Left ventricle myocardium superior (tissue), 1 donor: ENCODE data around the gene PLXNA4. TPM values are rescaled to one million over a fixed set of nuclear protein-coding genes. Genes with fewer than 3 reads are reported as not detected.

Experiments used
- ATAC-seq: fragments of 200-7000 bp; cut with Tn5 transposase; one replicate; pipeline ENCODE4 v1.9.1; 2020; ENCODE audit warnings: mild to moderate bottlenecking, moderate library complexity
- DNase-seq: peaks from one replicate; pipeline ENCODE4 v3.0.0-alpha.2; 2020
- intact Hi-C: fragments of 100-400 bp; cut with micrococcal nuclease; formaldehyde crosslinking; loops from one replicate; pipeline ENCODE4 v1.11.0; 2022
- total RNA-seq: library from RNA; stranded (reverse); fragmentation: NEBNext Ultra II Directional; extraction: Animal tissue kit (Norgen Biotek cat#: 25700); gene quantifications from one replicate; pipeline ENCODE4 v1.2.1, GENCODE V29; 2021
- donor health status: DM: no; HTN: yes; CAD: no; lungs with severe emphysema.

PLXNA4 gene
- total RNA-seq, 1 donor from 2014 or later = 19.2 TPM

GRCh38 chr7:132388688-132389087, 187.6 kb downstream of the PLXNA4 start:
- no peak for DNase-seq
- intact Hi-C loops = no loop called here
- no peak for ATAC-seq

- ATAC-seq (no peak), DNase-seq (no peak)
- intact Hi-C loops = no loop called here
Measured at GRCh38 chr7:132387596-132387995, 188.7 kb downstream of the PLXNA4 start.

GRCh38 chr7:132386201-132386681, 190.0 kb downstream of the PLXNA4 start:
- intact Hi-C loops = no loop called here
- ATAC-seq (peak; percentile 89), DNase-seq (peak; percentile 71)

- ATAC-seq (no peak), DNase-seq (no peak)
- intact Hi-C loops = no loop called here
Measured at GRCh38 chr7:132383962-132384361, 192.3 kb downstream of the PLXNA4 start.

- intact Hi-C loops = no loop called here
- ATAC-seq (no peak), DNase-seq (no peak)
Measured at GRCh38 chr7:132381742-132382472, 194.4 kb downstream of the PLXNA4 start.

- ATAC-seq = peak; percentile 85
- peak; percentile 62 for DNase-seq
- intact Hi-C loops = no loop called here
Measured at GRCh38 chr7:132380059-132380458, 196.2 kb downstream of the PLXNA4 start.

GRCh38 chr7:132379292-132379691, 197.0 kb downstream of the PLXNA4 start:
- intact Hi-C loops = no loop called here
- no peak for DNase-seq
- ATAC-seq = no peak

- no peak for DNase-seq
- intact Hi-C loops = no loop called here
- ATAC-seq = no peak
Measured at GRCh38 chr7:132377703-132378584, 198.3 kb downstream of the PLXNA4 start.

GRCh38 chr7:132377015-132377414, 199.3 kb downstream of the PLXNA4 start:
- ATAC-seq = peak; percentile 42
- no peak for DNase-seq
- intact Hi-C loops = no loop called here

- intact Hi-C loops = no loop called here
- DNase-seq = no peak
- ATAC-seq = no peak
Measured at GRCh38 chr7:132376361-132377013, 199.8 kb downstream of the PLXNA4 start.

GRCh38 chr7:132373879-132374278, 202.4 kb downstream of the PLXNA4 start:
- DNase-seq = no peak
- intact Hi-C loops = no loop called here
- no peak for ATAC-seq

- ATAC-seq = no peak
- intact Hi-C loops = no loop called here
Measured at GRCh38 chr7:132373041-132373440, 203.2 kb downstream of the PLXNA4 start.

GRCh38 chr7:132371948-132372347, 204.3 kb downstream of the PLXNA4 start:
- DNase-seq (no peak), ATAC-seq (no peak)
- intact Hi-C loops = no loop called here

More at GRCh38 chr7:132373041-132373440, 203.2 kb downstream of the PLXNA4 start:
- DNase-seq = no peak

GRCh38 chr7:132368246-132368900, 207.9 kb downstream of the PLXNA4 start:
- intact Hi-C loops = no loop called here
- DNase-seq (peak; percentile 37), ATAC-seq (peak; percentile 53)

- ATAC-seq = no peak
- DNase-seq = no peak
- intact Hi-C loops = no loop called here
Measured at GRCh38 chr7:132367795-132368194, 208.5 kb downstream of the PLXNA4 start.

- DNase-seq = no peak
Measured at GRCh38 chr7:132367004-132367403, 209.3 kb downstream of the PLXNA4 start.

GRCh38 chr7:132364226-132364625, 212.0 kb downstream of the PLXNA4 start:
- intact Hi-C loops = no loop called here
- ATAC-seq = no peak
- no peak for DNase-seq

More at GRCh38 chr7:132367004-132367403, 209.3 kb downstream of the PLXNA4 start:
- ATAC-seq = no peak
- intact Hi-C loops = no loop called here

- intact Hi-C loops = no loop called here
- no peak for ATAC-seq
- no peak for DNase-seq
Measured at GRCh38 chr7:132362059-132362458, 214.2 kb downstream of the PLXNA4 start.

- DNase-seq (no peak), ATAC-seq (no peak)
- intact Hi-C loops = no loop called here
Measured at GRCh38 chr7:132361146-132361545, 215.1 kb downstream of the PLXNA4 start.
